IMR-90 (cell line): Measurements from ENCODE around the gene ZBTB22. TPM values are rescaled to one million over a fixed set of nuclear protein-coding genes. Genes with fewer than 3 reads are reported as not detected.

Source experiments
- FOS ChIP-seq: fragments of 150-350 bp; IDR thresholded peaks from 2 replicates; pipeline ENCODE4 v1.6.1; 2016; ENCODE audit warnings: low read depth, low read length
- MAFK ChIP-seq: IDR thresholded peaks from 2 replicates; pipeline ENCODE4 v1.6.1; 2012; ENCODE audit warnings: low read depth, low read length, improper control_type of control experiment
- MAZ ChIP-seq: IDR thresholded peaks from 2 replicates; pipeline ENCODE4 v1.6.1; 2012; ENCODE audit warnings: low read depth, mild to moderate bottlenecking, low read length, improper control_type of control experiment, moderate library complexity, borderline replicate concordance
- MXI1 ChIP-seq: IDR thresholded peaks from 2 replicates; pipeline ENCODE4 v1.6.1; 2012; ENCODE audit warnings: low read depth, mild to moderate bottlenecking, low read length, moderate library complexity, borderline replicate concordance
- NFE2L2 ChIP-seq: fragments of 150-350 bp; IDR thresholded peaks from 2 replicates; pipeline ENCODE4 v1.6.1; 2016; ENCODE audit warnings: low read depth, mild to moderate bottlenecking, low read length
- RAD21 ChIP-seq: IDR thresholded peaks from 2 replicates; pipeline ENCODE4 v1.6.1; 2012; ENCODE audit warnings: low read length, improper control_type of control experiment
- RFX5 ChIP-seq: IDR thresholded peaks from 2 replicates; pipeline ENCODE4 v1.8.0; 2012; ENCODE audit warnings: low read depth, mild to moderate bottlenecking, low read length, moderate library complexity
- SMC3 ChIP-seq: fragments of 150-350 bp; IDR thresholded peaks from 2 replicates; pipeline ENCODE4 v1.6.1; 2016; ENCODE audit warnings: low read depth, mild to moderate bottlenecking, antibody characterized with exemption, low read length, moderate library complexity
- polyA plus RNA-seq, 3 experiments: library from polyadenylated mRNA; depleted of rRNA; stranded (reverse); fragments of >200 nt; gene quantifications; 2 replicates each; pipeline ENCODE4 v1.2.3, GENCODE V29; 2012; ENCODE audit warnings: low replicate concordance in 1 of 3
- total RNA-seq: library from RNA; depleted of rRNA; stranded (reverse); fragments of >200 nt; gene quantifications from 2 replicates; pipeline ENCODE4 v1.2.3, GENCODE V29; 2012

Gene ZBTB22
- total and polyA plus RNA-seq, 2 of the 4 experiments (the other 2 are of a cell fraction) = 6.8 to 13.0 TPM

DNA sequence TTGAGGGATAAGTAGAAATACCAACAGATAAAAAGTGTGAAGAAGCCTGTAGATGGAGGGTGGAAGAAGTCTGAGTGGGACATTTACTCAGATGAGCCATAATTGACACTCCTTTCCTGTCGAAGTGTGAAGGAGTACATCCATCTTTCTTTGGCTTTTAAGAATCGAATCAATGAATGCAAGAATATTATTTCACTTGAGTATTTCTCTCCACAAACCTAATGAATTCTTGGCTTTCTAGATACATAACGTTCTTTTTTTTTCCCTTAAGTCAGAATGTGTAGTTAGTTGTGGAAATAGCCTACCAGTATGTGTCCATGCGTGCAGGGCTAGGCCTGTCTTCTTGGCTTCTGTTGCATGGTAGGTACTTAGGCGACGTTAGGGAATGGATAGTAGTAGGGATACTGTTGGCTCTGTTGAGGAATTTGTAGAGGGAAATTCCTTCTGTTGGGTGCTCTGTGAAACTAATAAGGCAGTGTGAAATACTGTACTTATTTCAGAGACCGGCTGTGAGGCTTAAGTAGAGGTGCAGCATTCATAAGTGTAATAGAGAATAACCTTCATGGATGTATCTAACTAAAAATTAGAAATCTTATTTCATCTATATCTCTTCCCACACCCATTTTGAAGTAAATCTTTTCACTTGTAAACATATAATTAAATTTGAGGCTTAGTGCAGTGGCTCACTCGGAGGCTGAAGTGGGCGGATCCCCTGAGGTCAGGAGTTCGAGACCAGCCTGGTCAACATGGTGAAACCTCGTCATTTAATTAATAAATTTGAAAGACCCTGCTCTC lies 44.2 kb downstream of the ZBTB22 start (continued):
- TF ChIP-seq RFX5 (no peak), RAD21 (no peak), MAFK (no peak), SMC3 (no peak), MXI1 (no peak), MAZ (no peak), FOS (no peak), NFE2L2 (no peak)
